PC-3 (cell line): ENCODE data around the gene JCAD. TPM values are rescaled to one million over a fixed set of nuclear protein-coding genes. Genes with fewer than 3 reads are reported as not detected.

Experiments
- ATAC-seq: fragments of 200-7000 bp; cut with Tn5 transposase; 2 replicates; pipeline ENCODE4 v1.9.1; 2020; ENCODE audit warnings: mild to moderate bottlenecking, moderate library complexity
- BruUV-seq: library from RNA; stranded (reverse); fragments of 400-500 nt; replicated peaks from 2 replicates; lab custom pipeline; 2021; lab: Mats Ljungman, UMichigan
- CTCF ChIA-PET: fragments of 300-600 bp; sonication (Branson Sonifier 250); formaldehyde crosslinking; loops from one replicate; lab custom pipeline; 2022; ENCODE audit warnings: antibody characterized with exemption; lab: Charles Lee
- POLR2A ChIA-PET: fragments of 300-600 bp; sonication (Branson Sonifier 250); formaldehyde crosslinking; loops from one replicate; lab custom pipeline; 2022; ENCODE audit warnings: antibody characterized with exemption; ENCODE audit not compliant: unreplicated experiment; lab: Charles Lee
- DNase-seq: peaks from one replicate; pipeline ENCODE4 v3.0.0-alpha.2; 2015
- H2AFZ ChIP-seq: fragments of 300-600 bp; sonication (generic); 2 replicates; pipeline ENCODE4 v1.6.0; 2016; ENCODE audit warnings: antibody characterized with exemption, low read length
- H3F3A ChIP-seq: fragments of 300-600 bp; sonication (generic); one replicate; pipeline ENCODE4 v1.6.0; 2017; ENCODE audit warnings: antibody characterized with exemption, low read length, control low read depth, mild to moderate bottlenecking; ENCODE audit not compliant: unreplicated experiment
- H3K27ac ChIP-seq: fragments of 300-600 bp; sonication (generic); 2 replicates; pipeline ENCODE4 v1.5.1; 2016; ENCODE audit warnings: mild to moderate bottlenecking, low read length
- H3K27me3 ChIP-seq: fragments of 300-600 bp; sonication (generic); 2 replicates; pipeline ENCODE4 v1.6.1; 2016; ENCODE audit warnings: low read length, mixed read lengths
- H3K36me3 ChIP-seq: fragments of 300-600 bp; sonication (generic); 2 replicates; pipeline ENCODE4 v1.6.1; 2016; ENCODE audit warnings: low read depth, mixed run types, low read length, mixed read lengths
- H3K4me1 ChIP-seq: fragments of 300-600 bp; sonication (generic); 2 replicates; pipeline ENCODE4 v1.5.1; 2016; ENCODE audit warnings: low read length; ENCODE audit not compliant: insufficient read depth
- H3K4me2 ChIP-seq: fragments of 300-600 bp; sonication (generic); 2 replicates; pipeline ENCODE4 v1.6.0; 2016; ENCODE audit warnings: low read length
- H3K4me3 ChIP-seq: fragments of 300-600 bp; sonication (generic); 2 replicates; pipeline ENCODE4 v1.5.1; 2016; ENCODE audit warnings: mild to moderate bottlenecking, low read length, mixed read lengths
- H3K79me2 ChIP-seq: fragments of 300-600 bp; sonication (generic); 2 replicates; pipeline ENCODE4 v1.6.1; 2017; ENCODE audit warnings: low read length, mixed read lengths
- H3K9ac ChIP-seq: fragments of 300-600 bp; sonication (generic); 2 replicates; pipeline ENCODE4 v1.6.0; 2016; ENCODE audit warnings: mild to moderate bottlenecking, low read length
- H3K9me2 ChIP-seq: fragments of 300-600 bp; sonication (generic); replicated peaks from 2 replicates; pipeline ENCODE4 v1.6.1; 2016; ENCODE audit warnings: mixed run types, low read length, mixed read lengths
- H3K9me3 ChIP-seq: fragments of 300-600 bp; sonication (generic); 2 replicates; pipeline ENCODE4 v1.6.1; 2016; ENCODE audit warnings: low read length, mixed read lengths
- H4K20me1 ChIP-seq: fragments of 300-600 bp; sonication (generic); 2 replicates; pipeline ENCODE4 v1.6.1; 2016; ENCODE audit warnings: low read length, mixed read lengths
- CTCF ChIP-seq: fragments of 300-600 bp; sonication (generic); conservative IDR thresholded peaks from 2 replicates; pipeline ENCODE4 v1.5.1; 2017; ENCODE audit warnings: antibody characterized with exemption, low read depth, mild to moderate bottlenecking, low read length
- EZH2 ChIP-seq: fragments of 300-600 bp; sonication (generic); IDR thresholded peaks from one replicate; pipeline ENCODE4 v1.6.1; 2017; ENCODE audit warnings: antibody characterized with exemption, mild to moderate bottlenecking, low read length; ENCODE audit not compliant: unreplicated experiment
- EZH2phosphoT487 ChIP-seq: fragments of 300-600 bp; sonication (generic); IDR thresholded peaks from 2 replicates; pipeline ENCODE4 v1.6.1; 2018; ENCODE audit warnings: mild to moderate bottlenecking, antibody characterized with exemption, low read length, borderline replicate concordance
- intact Hi-C: fragments of 100-400 bp; cut with micrococcal nuclease; formaldehyde crosslinking; loops from 2 replicates; pipeline ENCODE4 v1.9.0; 2023
- total RNA-seq: library from RNA; depleted of rRNA; stranded (reverse); fragments of >200 nt; gene quantifications from 2 replicates; pipeline ENCODE4 v1.2.3, GENCODE V29; 2014

JCAD gene
- total RNA-seq, 1 experiment from 2014 or later, result 5.0 TPM

- CTCF ChIA-PET, result no interaction called here
- Histone ChIP-seq H4K20me1 (no peaks in the 10 kb centered on the region), H3K36me3 (no peaks in the 10 kb centered on the region), H3K4me3 (no peak overlapping the region), H3K4me1 (peaks cover 11% of the 10 kb centered on the region), H3K9me2 (no peaks in the 10 kb centered on the region), H3K4me2 (no peak overlapping the region), H3K27me3 (no peaks in the 10 kb centered on the region), H2AFZ (no peak overlapping the region), H3K9ac (no peak overlapping the region), H3K79me2 (0 out of 2 replicates have a peak, but pooled peaks cover 2% of the 10 kb centered on the region), H3K27ac (no peak overlapping the region), H3K9me3 (no peaks in the 10 kb centered on the region), H3F3A (no peaks in the 10 kb centered on the region)
- POLR2A ChIA-PET, result no interaction called here
- DNase-seq (no peak), ATAC-seq (no peak)
- no peak for TF ChIP-seq CTCF
- no TSS peak for BruUV-seq
- intact Hi-C loops, result no loop called here
Observed at GRCh38 chr10:30048768-30049517, 10.4 kb downstream of the JCAD start.

DNA sequence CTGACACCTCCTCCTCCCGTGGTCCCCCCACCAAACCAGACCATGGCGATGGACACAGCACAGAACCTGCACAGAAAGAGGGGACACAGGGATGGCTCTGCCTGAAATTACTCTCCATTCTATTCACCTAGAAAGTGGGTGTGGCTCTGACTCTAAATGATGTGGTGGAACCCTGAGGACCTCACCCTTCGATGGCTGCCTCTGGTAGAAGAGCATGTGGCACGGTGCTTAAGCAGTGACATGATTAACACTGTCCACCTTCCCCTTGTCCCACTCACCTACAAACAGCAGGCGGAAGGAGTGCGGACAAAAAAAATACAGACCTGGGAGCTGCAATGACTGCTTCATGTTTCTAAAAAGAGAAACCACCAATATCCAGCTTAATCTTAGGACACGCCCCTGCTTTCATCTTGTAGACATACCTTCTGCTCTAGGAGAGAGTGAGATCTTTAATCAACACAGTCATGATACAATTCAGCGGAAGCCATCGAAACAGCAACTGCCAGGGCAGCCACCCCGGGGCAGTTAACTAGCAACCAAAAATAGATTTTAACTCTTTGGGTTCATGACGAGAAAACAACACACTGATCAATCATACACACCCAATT is 11.4 kb downstream of the JCAD start:
- BruUV-seq, result no TSS peak
- Histone ChIP-seq H3K79me2 (no peaks in the 10 kb centered on the region), H3K9me3 (no peaks in the 10 kb centered on the region), H3F3A (no peaks in the 10 kb centered on the region), H3K4me3 (no peak overlapping the region), H2AFZ (no peak overlapping the region), H3K36me3 (no peaks in the 10 kb centered on the region), H3K9me2 (no peaks in the 10 kb centered on the region), H4K20me1 (no peaks in the 10 kb centered on the region), H3K4me2 (no peak overlapping the region), H3K27ac (no peak overlapping the region), H3K27me3 (no peaks in the 10 kb centered on the region), H3K4me1 (peaks cover 11% of the 10 kb centered on the region), H3K9ac (no peak overlapping the region)
- POLR2A ChIA-PET, result no interaction called here
- intact Hi-C loops, result no loop called here
- CTCF ChIA-PET, result no interaction called here
- TF ChIP-seq EZH2 (no peak), EZH2phosphoT487 (no peak), CTCF (no peak)
- ATAC-seq (no peak), DNase-seq (no peak)

DNA sequence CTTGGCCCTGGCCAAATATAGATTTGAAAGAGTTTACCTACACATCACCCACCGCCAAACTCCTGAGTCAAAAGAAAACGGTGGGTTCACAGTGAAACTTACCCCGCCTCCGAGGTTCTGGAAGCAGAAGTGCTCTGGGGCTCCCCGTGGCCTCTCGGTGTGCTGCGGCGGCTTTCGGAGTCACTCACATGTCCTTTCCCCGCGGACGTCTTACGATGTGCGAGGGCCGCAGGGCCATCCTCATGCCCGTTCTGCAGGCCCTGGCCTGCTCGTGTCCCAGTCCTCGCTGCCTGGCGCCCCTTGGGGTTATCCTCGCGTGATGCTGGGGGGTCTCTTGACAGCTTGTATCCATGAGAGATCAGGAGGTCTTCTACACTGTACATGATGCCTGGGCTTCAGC is 12.0 kb downstream of the JCAD start:
- ChIA-PET POLR2A (no interaction called here), CTCF (no interaction called here)
- no peak overlapping the region for H3K27ac ChIP-seq
- no peak overlapping the region for H3K4me3 ChIP-seq
- TF ChIP-seq EZH2 (no peak), EZH2phosphoT487 (no peak), CTCF (no peak)
- peaks cover 10% of the 10 kb centered on the region for H3K4me1 ChIP-seq
- H3K9me2 ChIP-seq, result no peaks in the 10 kb centered on the region
- H3K79me2 ChIP-seq, result no peaks in the 10 kb centered on the region
- H2AFZ ChIP-seq, result no peak overlapping the region
- H3K9ac ChIP-seq, result no peak overlapping the region
- intact Hi-C loops, result no loop called here
- H3K9me3 ChIP-seq, result no peaks in the 10 kb centered on the region
- ATAC-seq, result no peak
- BruUV-seq, result no TSS peak
- H3K4me2 ChIP-seq, result no peak overlapping the region
- H4K20me1 ChIP-seq, result no peaks in the 10 kb centered on the region
- no peaks in the 10 kb centered on the region for H3K36me3 ChIP-seq
- no peak for DNase-seq
- no peaks in the 10 kb centered on the region for H3F3A ChIP-seq
- H3K27me3 ChIP-seq, result no peaks in the 10 kb centered on the region
